ENCODE data around the gene CUX1.

DNA sequence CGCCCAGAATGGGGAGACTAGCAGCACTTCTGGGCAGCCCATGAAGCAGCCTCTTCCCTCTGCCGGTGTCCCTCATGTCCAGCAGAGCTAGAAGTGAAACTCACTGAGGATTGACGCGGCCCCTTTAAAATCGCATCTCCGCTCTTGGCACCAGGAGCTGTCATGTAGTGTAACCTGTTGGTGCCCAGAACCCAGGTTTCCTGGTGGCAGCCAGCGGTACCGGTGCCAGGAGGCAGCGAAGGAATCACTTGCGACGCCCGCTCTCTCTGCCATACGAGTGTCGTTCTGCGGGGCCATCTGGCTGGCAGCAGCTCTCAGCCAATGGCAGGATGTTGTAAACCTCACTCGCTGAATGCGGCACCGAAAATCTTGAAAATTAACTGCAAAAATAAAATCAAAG, 82.7 kb downstream of the CUX1 start:
- TF ChIP-seq, protein P1, sequence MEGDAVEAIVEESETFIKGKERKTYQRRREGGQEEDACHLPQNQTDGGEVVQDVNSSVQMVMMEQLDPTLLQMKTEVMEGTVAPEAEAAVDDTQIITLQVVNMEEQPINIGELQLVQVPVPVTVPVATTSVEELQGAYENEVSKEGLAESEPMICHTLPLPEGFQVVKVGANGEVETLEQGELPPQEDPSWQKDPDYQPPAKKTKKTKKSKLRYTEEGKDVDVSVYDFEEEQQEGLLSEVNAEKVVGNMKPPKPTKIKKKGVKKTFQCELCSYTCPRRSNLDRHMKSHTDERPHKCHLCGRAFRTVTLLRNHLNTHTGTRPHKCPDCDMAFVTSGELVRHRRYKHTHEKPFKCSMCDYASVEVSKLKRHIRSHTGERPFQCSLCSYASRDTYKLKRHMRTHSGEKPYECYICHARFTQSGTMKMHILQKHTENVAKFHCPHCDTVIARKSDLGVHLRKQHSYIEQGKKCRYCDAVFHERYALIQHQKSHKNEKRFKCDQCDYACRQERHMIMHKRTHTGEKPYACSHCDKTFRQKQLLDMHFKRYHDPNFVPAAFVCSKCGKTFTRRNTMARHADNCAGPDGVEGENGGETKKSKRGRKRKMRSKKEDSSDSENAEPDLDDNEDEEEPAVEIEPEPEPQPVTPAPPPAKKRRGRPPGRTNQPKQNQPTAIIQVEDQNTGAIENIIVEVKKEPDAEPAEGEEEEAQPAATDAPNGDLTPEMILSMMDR (IDR thresholded peaks at IDR 0.05): no peak
- TF ChIP-seq POLR2A (IDR thresholded peaks at IDR 0.05) (no peak), EP300 (IDR thresholded peaks at IDR 0.05) (no peak)

Data from ovary (tissue), 3 donors.